CD8-positive, alpha-beta memory T cell (primary cell): ENCODE data around the gene TNFRSF1B. TPM values are rescaled to one million over a fixed set of nuclear protein-coding genes. Genes with fewer than 3 reads are reported as not detected.

Experiments
- CTCF ChIA-PET: fragments of 350-600 bp; sonication (Branson Sonifier 250); formaldehyde crosslinking; loops from one replicate; lab custom pipeline; 2021; ENCODE audit warnings: antibody characterized with exemption; lab: Charles Lee
- POLR2A ChIA-PET: fragments of 350-600 bp; sonication (Branson Sonifier 250); formaldehyde crosslinking; loops from one replicate; lab custom pipeline; 2021; ENCODE audit warnings: antibody characterized with exemption; lab: Charles Lee
- DNase-seq, 5 donors: peaks; one replicate each; pipeline versions ENCODE4 v3.0.0 to v3.0.0-alpha.2; 2020 to 2022; ENCODE audit warnings: mixed read lengths in 1 of 5
- H3K27ac ChIP-seq: one replicate; pipeline ENCODE4 v1.7.0; 2013; ENCODE audit warnings: low read depth, mild to moderate bottlenecking, low read length, moderate library complexity
- H3K27me3 ChIP-seq: 2 replicates; pipeline ENCODE4 v1.7.0; 2013; ENCODE audit warnings: low read length, mild to moderate bottlenecking; ENCODE audit not compliant: insufficient read depth, poor library complexity, severe bottlenecking
- H3K36me3 ChIP-seq: 2 replicates; pipeline ENCODE4 v1.7.0; 2013; ENCODE audit warnings: mild to moderate bottlenecking, low read length, moderate library complexity; ENCODE audit not compliant: insufficient read depth
- H3K4me1 ChIP-seq: 2 replicates; pipeline ENCODE4 v1.7.0; 2013; ENCODE audit warnings: mild to moderate bottlenecking, low read length, moderate library complexity; ENCODE audit not compliant: insufficient read depth
- H3K4me3 ChIP-seq: 2 replicates; pipeline ENCODE4 v1.7.0; 2013; ENCODE audit warnings: mild to moderate bottlenecking, low read length
- H3K9me3 ChIP-seq: 2 replicates; pipeline ENCODE4 v1.7.0; 2013; ENCODE audit warnings: mild to moderate bottlenecking, low read length
- H3K27ac Mint-ChIP-seq, 8 donors: one replicate each; pipeline ENCODE4 v1.8.0; 2020 to 2021; ENCODE audit warnings: mixed read lengths in 8 of 8, mild to moderate bottlenecking in 6 of 8, inconsistent platforms in 3 of 8, moderate library complexity in 3 of 8
- H3K27me3 Mint-ChIP-seq, 2 donors: one replicate each; pipeline ENCODE4 v1.8.0; 2020 to 2021; ENCODE audit warnings: mixed read lengths in 2 of 2, mild to moderate bottlenecking in 1 of 2, moderate library complexity in 1 of 2
- H3K36me3 Mint-ChIP-seq, 3 donors: one replicate each; pipeline ENCODE4 v1.8.0; 2020 to 2021; ENCODE audit warnings: mixed read lengths in 3 of 3, inconsistent platforms in 1 of 3, mild to moderate bottlenecking in 1 of 3
- H3K4me1 Mint-ChIP-seq, 3 donors: one replicate each; pipeline ENCODE4 v1.8.0; 2020 to 2021; ENCODE audit warnings: mixed read lengths in 3 of 3, inconsistent platforms in 1 of 3, mild to moderate bottlenecking in 1 of 3
- H3K4me3 Mint-ChIP-seq, 7 donors: one replicate each; pipeline ENCODE4 v1.8.0; 2020 to 2021; ENCODE audit warnings: mixed read lengths in 7 of 7, mild to moderate bottlenecking in 6 of 7, moderate library complexity in 4 of 7, inconsistent platforms in 2 of 7
- H3K9me3 Mint-ChIP-seq, 5 donors: one replicate each; pipeline ENCODE4 v1.8.0; 2020 to 2022; ENCODE audit warnings: mixed read lengths in 5 of 5, mild to moderate bottlenecking in 3 of 5, moderate library complexity in 2 of 5, inconsistent platforms in 1 of 5
- polyA plus RNA-seq: library from polyadenylated mRNA; unstranded; fragments of 300-500 nt; fragmentation: Illumina TruSeq; gene quantifications from one replicate; pipeline ENCODE4 v1.2.3, GENCODE V29; 2021
- total RNA-seq, 2 experiments: library from RNA; stranded (reverse); gene quantifications; one replicate each; pipeline ENCODE4 v1.2.3, GENCODE V29; 2021

Gene TNFRSF1B
- total and polyA plus RNA-seq, 3 experiments from 2014 or later = 164 to 174 (median 169) TPM

DNA sequence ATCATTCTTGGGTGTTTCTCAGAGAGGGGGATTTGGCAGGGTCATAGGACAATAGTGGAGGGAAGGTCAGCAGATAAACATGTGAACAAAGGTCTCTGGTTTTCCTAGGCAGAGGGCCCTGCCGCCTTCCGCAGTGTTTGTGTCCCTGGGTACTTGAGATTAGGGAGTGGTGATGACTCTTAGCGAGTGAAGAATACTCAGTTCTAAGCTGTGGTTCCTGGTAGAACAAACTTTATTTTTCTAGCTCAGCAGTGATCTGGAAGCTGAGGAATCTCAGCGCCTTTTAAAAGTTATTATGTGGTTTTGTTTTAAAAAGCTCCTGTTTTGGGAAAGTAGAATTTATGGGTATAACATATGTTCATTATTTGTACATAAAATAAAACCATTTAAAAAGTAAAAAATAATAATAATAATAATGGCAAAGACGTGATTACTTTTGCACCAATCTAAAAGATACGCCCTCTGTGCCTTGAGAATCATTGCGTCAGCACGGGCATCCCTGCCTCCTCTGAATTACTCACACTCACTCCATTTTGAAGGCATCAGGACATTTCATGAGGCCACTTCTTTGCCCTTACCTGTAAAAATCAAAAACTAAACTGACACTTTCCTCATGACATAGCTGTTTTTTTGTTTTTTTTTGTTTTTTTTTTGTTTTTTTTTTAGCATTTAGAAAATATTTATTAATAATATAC lies 29.7 kb upstream of the TNFRSF1B start:
- H3K4me3 Mint-ChIP-seq = no peak overlapping the region
- no peaks in the 10 kb centered on the region for H3K9me3 ChIP-seq
- no peak overlapping the region for H3K4me3 ChIP-seq
- H3K27ac Mint-ChIP-seq = no peak overlapping the region
- no peaks in the 10 kb centered on the region for H3K9me3 Mint-ChIP-seq
- H3K4me1 ChIP-seq = peaks cover 23% of the 10 kb centered on the region
- no peak for DNase-seq
- no peaks in the 10 kb centered on the region for H3K27me3 ChIP-seq
- no peaks in the 10 kb centered on the region for H3K36me3 ChIP-seq
- peaks cover 16 to 27% (median 26%) of the 10 kb centered on the region in 3 donors for H3K4me1 Mint-ChIP-seq
- ChIA-PET CTCF (interaction anchor here (1.2 to 2.7 kb wide), 5 partner anchors 12 to 42 kb away, joined by 3 to 18 read pairs (median 5); no protein-coding TSS in a partner anchor), POLR2A (interaction anchor here (0.6 to 1.0 kb wide), 2 partner anchors 12 to 356 kb away, joined by 3 to 4 read pairs; no protein-coding TSS in a partner anchor)
- no peak overlapping the region for H3K27ac ChIP-seq
- H3K36me3 Mint-ChIP-seq = no peaks in the 10 kb centered on the region
- no peaks in the 10 kb centered on the region for H3K27me3 Mint-ChIP-seq

DNA sequence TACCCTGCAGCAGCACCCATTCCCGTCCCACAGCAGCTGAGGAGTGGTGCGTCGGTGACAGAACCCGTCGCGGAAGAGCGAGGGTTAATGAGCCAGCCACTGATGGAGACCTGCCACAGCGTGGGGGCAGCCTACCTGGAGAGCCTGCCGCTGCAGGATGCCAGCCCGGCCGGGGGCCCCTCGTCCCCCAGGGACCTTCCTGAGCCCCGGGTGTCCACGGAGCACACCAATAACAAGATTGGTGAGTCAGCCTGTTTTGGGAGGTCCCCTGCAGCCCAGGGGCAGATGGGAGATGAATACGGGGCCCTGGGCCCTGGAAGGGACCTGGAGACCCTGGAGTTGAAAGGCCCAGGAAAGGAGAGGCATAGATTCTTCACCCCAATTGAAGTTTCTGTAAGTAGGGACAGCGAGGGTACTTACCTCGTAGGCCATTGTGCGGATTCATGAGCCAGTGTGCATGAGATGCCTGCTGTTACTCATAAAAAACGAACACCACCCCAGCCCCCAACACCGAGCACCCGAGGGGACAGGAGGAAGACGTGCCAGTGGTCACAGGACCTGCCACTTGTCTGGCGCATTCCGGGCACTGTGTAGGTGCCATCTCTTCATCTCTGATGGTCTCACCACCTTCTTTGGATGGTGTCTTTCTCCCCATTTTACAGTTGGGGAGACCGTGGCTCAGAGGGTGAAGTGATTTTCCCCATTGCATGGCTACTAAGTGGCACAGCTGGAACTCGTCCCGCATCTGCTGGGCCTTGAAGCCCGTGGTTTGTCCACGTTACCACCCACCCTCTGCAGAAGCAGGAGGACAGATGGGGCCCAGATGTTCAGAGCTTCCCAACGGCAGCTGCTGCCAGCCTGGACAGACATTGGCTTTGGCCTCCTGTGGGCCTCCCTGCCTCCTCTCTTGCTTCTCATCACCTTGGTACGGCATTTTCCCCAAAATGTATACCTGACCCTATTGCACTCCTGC lies 28.3 kb upstream of the TNFRSF1B start:
- Mint-ChIP-seq H3K27me3 (no peaks in the 10 kb centered on the region), H3K4me3 (no peak overlapping the region), H3K4me1 (peaks cover 8 to 23% (median 17%) of the 10 kb centered on the region in 3 donors), H3K36me3 (no peaks in the 10 kb centered on the region), H3K27ac (no peak overlapping the region), H3K9me3 (no peaks in the 10 kb centered on the region)
- Histone ChIP-seq H3K36me3 (no peaks in the 10 kb centered on the region), H3K4me1 (peaks cover 15% of the 10 kb centered on the region), H3K27me3 (no peaks in the 10 kb centered on the region), H3K27ac (no peak overlapping the region), H3K9me3 (no peaks in the 10 kb centered on the region), H3K4me3 (no peak overlapping the region)
- no peak for DNase-seq
- ChIA-PET CTCF (interaction anchor here (1.2 to 2.7 kb wide), 5 partner anchors 12 to 58 kb away, joined by 3 to 18 read pairs (median 5); no protein-coding TSS in a partner anchor), POLR2A (interaction anchor here (1.3 kb wide), 1 partner anchor 40 kb away, joined by 6 read pairs; no protein-coding TSS in a partner anchor)

DNA sequence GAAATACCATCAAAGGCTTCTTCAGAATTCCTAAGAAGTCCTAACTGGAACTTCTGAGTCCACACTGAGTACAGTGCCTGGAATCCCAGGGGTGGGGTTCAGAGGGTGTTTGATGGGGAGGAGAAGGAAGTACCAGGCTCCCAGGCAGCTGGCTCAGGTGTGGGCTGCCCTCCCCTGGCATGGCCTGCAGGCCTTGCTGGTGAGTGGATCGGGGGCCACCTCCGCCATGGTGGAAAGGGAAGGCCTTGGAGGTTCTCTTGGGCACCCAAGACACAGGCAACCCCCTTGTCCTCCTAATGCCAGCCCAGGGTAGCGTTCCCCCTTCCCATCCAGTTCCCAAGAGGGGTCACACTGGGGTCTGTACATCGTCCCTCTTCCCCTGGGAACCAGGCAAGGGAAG lies 26.8 kb upstream of the TNFRSF1B start:
- no peaks in the 10 kb centered on the region for H3K27me3 ChIP-seq
- no peaks in the 10 kb centered on the region for H3K27me3 Mint-ChIP-seq
- H3K9me3 ChIP-seq = no peaks in the 10 kb centered on the region
- no peak overlapping the region for H3K27ac ChIP-seq
- H3K27ac Mint-ChIP-seq = peak overlapping the region in 2 of 8 donors; percentile 50 to 63
- H3K4me3 ChIP-seq = no peak overlapping the region
- H3K36me3 ChIP-seq = no peaks in the 10 kb centered on the region
- H3K4me1 ChIP-seq = peaks cover 15% of the 10 kb centered on the region
- ChIA-PET POLR2A (interaction anchor here (1.3 kb wide), 1 partner anchor 38 kb away, joined by 6 read pairs; no protein-coding TSS in a partner anchor), CTCF (interaction anchor here (1.5 to 1.7 kb wide), 2 partner anchors 14 to 57 kb away, joined by 3 to 6 read pairs; no protein-coding TSS in a partner anchor)
- H3K36me3 Mint-ChIP-seq = no peaks in the 10 kb centered on the region
- no peak for DNase-seq
- H3K4me3 Mint-ChIP-seq = no peak overlapping the region
- peaks cover 10 to 20% (median 16%) of the 10 kb centered on the region in 3 donors for H3K4me1 Mint-ChIP-seq
- no peaks in the 10 kb centered on the region for H3K9me3 Mint-ChIP-seq

DNA sequence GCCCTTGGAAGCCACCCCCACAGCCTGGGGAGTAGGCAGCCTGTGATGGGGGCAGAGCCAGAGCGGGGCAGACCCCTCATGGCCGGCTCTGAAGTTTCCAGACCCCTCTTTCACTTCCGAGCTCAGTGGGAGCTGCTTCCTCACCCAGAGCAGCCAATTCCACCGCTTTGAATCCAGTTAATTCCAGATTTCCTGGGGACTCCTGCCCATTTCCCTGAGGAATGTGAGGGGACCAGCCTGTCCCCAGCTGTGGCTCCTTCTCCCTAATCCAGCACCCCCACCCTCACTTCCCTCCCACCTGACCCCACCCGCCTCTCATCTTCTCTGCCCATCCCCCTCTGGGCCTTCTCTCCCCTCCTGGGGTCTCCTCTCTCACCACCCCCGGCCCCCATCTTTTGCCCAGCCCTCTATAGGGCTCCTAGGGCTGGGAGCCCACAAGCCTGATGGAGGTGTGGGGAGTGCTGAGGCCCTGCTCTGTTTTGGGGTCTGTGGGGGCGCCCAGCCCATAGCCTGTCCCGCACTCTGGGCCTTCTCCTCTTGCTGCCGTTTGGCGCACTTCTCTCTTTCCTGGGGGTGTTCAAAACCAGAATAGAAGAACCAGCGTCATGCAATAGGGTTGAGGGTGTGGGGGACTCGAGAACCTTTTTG lies 26.2 kb upstream of the TNFRSF1B start:
- H3K36me3 ChIP-seq = no peaks in the 10 kb centered on the region
- H3K36me3 Mint-ChIP-seq = no peaks in the 10 kb centered on the region
- no peak overlapping the region for H3K4me3 Mint-ChIP-seq
- H3K27ac Mint-ChIP-seq = no peak overlapping the region
- peaks cover 18% of the 10 kb centered on the region for H3K4me1 ChIP-seq
- ChIA-PET POLR2A (no interaction called here), CTCF (interaction anchor here (1.7 kb wide), 1 partner anchor 15 kb away, joined by 6 read pairs; no protein-coding TSS in a partner anchor)
- no peaks in the 10 kb centered on the region for H3K27me3 Mint-ChIP-seq
- H3K27me3 ChIP-seq = no peaks in the 10 kb centered on the region
- DNase-seq = no peak
- H3K4me1 Mint-ChIP-seq = peaks cover 13 to 27% (median 20%) of the 10 kb centered on the region in 3 donors
- H3K4me3 ChIP-seq = no peak overlapping the region
- H3K9me3 Mint-ChIP-seq = no peaks in the 10 kb centered on the region
- H3K9me3 ChIP-seq = no peaks in the 10 kb centered on the region
- no peak overlapping the region for H3K27ac ChIP-seq

DNA sequence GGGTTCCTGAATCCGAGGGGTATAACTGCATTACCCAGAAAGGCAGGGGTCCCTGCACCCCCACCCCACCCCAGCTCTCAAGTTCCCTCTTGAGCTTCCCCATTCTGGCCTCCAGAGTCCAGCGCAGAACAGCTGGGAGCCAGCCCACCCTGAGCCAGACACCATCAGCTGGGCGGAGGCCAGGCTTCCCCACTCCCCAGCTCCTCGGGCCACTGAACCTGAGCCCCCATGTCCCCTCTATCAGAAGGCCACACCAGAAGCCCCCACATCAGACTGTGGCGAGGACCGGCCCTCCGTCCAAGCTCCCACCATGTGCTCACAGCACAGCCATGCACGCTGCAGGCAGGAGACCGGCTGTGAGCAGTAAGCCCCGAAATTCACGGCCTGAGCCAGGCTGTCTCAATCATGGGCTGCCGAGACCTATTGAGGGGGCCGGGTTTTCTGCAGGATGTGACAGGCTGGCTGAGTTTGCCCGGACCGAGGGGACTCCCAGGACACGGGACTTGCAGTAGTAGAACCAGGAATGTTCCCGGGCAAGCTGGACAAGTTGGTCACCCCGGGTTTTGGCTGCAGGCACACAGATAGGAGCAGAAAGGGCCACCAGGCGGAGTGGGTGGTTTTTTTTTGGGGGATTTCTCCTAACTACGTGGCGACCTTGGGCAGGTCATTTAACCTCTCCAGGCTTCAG lies 25.5 kb upstream of the TNFRSF1B start:
- peak in 1 of 5 donors; percentile 40 for DNase-seq
- Histone ChIP-seq H3K27me3 (no peaks in the 10 kb centered on the region), H3K9me3 (no peaks in the 10 kb centered on the region), H3K27ac (no peak overlapping the region), H3K36me3 (no peaks in the 10 kb centered on the region), H3K4me1 (peaks cover 22% of the 10 kb centered on the region), H3K4me3 (no peak overlapping the region)
- peaks cover 14 to 26% (median 17%) of the 10 kb centered on the region in 3 donors for H3K4me1 Mint-ChIP-seq
- no peaks in the 10 kb centered on the region for H3K36me3 Mint-ChIP-seq
- no peaks in the 10 kb centered on the region for H3K9me3 Mint-ChIP-seq
- H3K4me3 Mint-ChIP-seq = no peak overlapping the region
- no peak overlapping the region for H3K27ac Mint-ChIP-seq
- H3K27me3 Mint-ChIP-seq = no peaks in the 10 kb centered on the region
- POLR2A ChIA-PET = no interaction called here
- CTCF ChIA-PET = interaction anchor here (0.9 to 1.7 kb wide), 3 partner anchors 9 to 36 kb away, joined by 3 to 6 read pairs (median 5); no protein-coding TSS in a partner anchor

DNA sequence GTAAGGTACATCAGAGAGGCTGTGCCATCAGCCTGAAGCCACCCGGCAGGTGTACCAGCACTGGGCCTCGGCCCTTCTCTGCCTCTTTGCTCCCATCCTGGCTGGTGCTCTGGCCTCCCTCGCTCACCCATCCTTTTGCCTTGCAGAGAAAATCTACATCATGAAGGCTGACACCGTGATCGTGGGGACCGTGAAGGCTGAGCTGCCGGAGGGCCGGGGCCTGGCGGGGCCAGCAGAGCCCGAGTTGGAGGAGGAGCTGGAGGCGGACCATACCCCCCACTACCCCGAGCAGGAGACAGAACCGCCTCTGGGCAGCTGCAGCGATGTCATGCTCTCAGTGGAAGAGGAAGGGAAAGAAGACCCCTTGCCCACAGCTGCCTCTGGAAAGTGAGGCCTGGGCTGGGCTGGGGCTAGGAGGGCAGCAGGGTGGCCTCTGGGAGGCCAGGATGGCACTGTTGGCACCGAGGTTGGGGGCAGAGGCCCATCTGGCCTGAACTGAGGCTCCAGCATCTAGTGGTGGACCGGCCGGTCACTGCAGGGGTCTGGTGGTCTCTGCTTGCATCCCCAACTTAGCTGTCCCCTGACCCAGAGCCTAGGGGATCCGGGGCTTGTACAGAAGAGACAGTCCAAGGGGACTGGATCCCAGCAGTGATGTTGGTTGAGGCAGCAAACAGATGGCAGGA lies 24.5 kb upstream of the TNFRSF1B start:
- peaks cover 24 to 36% (median 27%) of the 10 kb centered on the region in 3 donors for H3K4me1 Mint-ChIP-seq
- POLR2A ChIA-PET = no interaction called here
- H3K4me3 Mint-ChIP-seq = no peak overlapping the region
- CTCF ChIA-PET = interaction anchor here (0.9 to 3.6 kb wide), 3 partner anchors 8 to 35 kb away, joined by 3 to 13 read pairs (median 5); no protein-coding TSS in a partner anchor
- DNase-seq = peak in 1 of 5 donors; percentile 44
- Histone ChIP-seq H3K27me3 (no peaks in the 10 kb centered on the region), H3K27ac (no peak overlapping the region), H3K4me1 (peaks cover 32% of the 10 kb centered on the region), H3K36me3 (no peaks in the 10 kb centered on the region), H3K4me3 (no peak overlapping the region), H3K9me3 (no peaks in the 10 kb centered on the region)
- H3K27ac Mint-ChIP-seq = no peak overlapping the region
- no peaks in the 10 kb centered on the region for H3K27me3 Mint-ChIP-seq
- no peaks in the 10 kb centered on the region for H3K9me3 Mint-ChIP-seq
- no peaks in the 10 kb centered on the region for H3K36me3 Mint-ChIP-seq
